ENCODE measurements around the gene MAST1. TPM values are rescaled to one million over a fixed set of nuclear protein-coding genes. Genes with fewer than 3 reads are reported as not detected.

Gene MAST1
- total RNA-seq (not detected), polyA plus RNA-seq (under 1 TPM in 1 of 2 donors, not detected in 1; 0.48 TPM)

- POLR2A ChIA-PET (ENCODE audit: partially characterized antibody): no interaction called here
Observed at GRCh38 chr19:12838182-12838885, at the start of gene MAST1. Gene MAST1 (plus strand): TSS chr19:12838515. CDS start chr19:12838573, 58 bp downstream.

GRCh38 chr19:12788682-12789097 lies 49.6 kb upstream of the MAST1 start:
- ChIA-PET POLR2A (ENCODE audit: partially characterized antibody) (interaction anchor here (1.1 to 20.0 kb wide), 5 partner anchors 8 to 65 kb away, joined by 3 to 1162 read pairs (median 8); partner anchors contain the start of genes GET3, HOOK2, PRDX2 and THSD8), CTCF (ENCODE audit: partially characterized antibody) (interaction anchor here (1.6 to 3.2 kb wide), 2 partner anchors 11 to 29 kb away, joined by 3 to 14 read pairs; no protein-coding TSS in a partner anchor)
- H3K27ac Mint-ChIP-seq: peak overlapping the region in 6 of 7 donors; percentile 98 to 100 (median 99)
- Histone ChIP-seq H3K9me3 (ENCODE audit: control insufficient read depth in 1 of 2, low read length in 2 of 2) (no peaks in the 10 kb centered on the region), H3K4me3 (ENCODE audit: low read length in 2 of 2) (peak overlapping the region in 1 of 2 donors; percentile 27), H3K27ac (ENCODE audit: low read depth, low read length) (peak overlapping the region; percentile 100), H3K27me3 (ENCODE audit: insufficient read depth, low read length) (no peaks in the 10 kb centered on the region), H3K4me1 (ENCODE audit: insufficient read depth, low read length) (peaks cover 56% of the 10 kb centered on the region), H3K36me3 (ENCODE audit: insufficient read depth, low read length) (no peaks in the 10 kb centered on the region)
- H3K4me3 Mint-ChIP-seq: peak overlapping the region; percentile 27 to 90 (median 81)
- peaks cover 0 to 21% (median 0%) of the 10 kb centered on the region in 8 donors for H3K9me3 Mint-ChIP-seq
- H3K27me3 Mint-ChIP-seq: no peaks in the 10 kb centered on the region
- intact Hi-C loops (cut with micrococcal nuclease): no loop called here
- peaks cover 4 to 21% of the 10 kb centered on the region in 2 donors for H3K36me3 Mint-ChIP-seq
- peak in 3 of 5 donors; percentile 39 to 84 (median 46) for DNase-seq
- peaks cover 11 to 34% (median 18%) of the 10 kb centered on the region in 4 donors for H3K4me1 Mint-ChIP-seq

More at GRCh38 chr19:12838182-12838885, at the start of gene MAST1:
- Mint-ChIP-seq H3K27me3 (peaks cover 64 to 65% of the 10 kb centered on the region in 2 donors), H3K9me3 (peaks cover 0 to 7% (median under 1%) of the 10 kb centered on the region in 8 donors), H3K36me3 (peaks cover 2 to 3% of the 10 kb centered on the region in 2 donors), H3K4me1 (peaks cover 23 to 49% (median 31%) of the 10 kb centered on the region in 4 donors), H3K4me3 (peak within 1 kb of the TSS; percentile 52 to 88 (median 71)), H3K27ac (peak within 1 kb of the TSS in 5 of 7 donors; percentile 23 to 87 (median 73))
- Histone ChIP-seq H3K27me3 (ENCODE audit: insufficient read depth, low read length) (peaks cover 66% of the 10 kb centered on the region), H3K4me1 (ENCODE audit: insufficient read depth, low read length) (peaks cover 39% of the 10 kb centered on the region), H3K4me3 (ENCODE audit: low read length in 2 of 2) (peak within 1 kb of the TSS in 1 of 2 donors; percentile 24), H3K9me3 (ENCODE audit: control insufficient read depth in 1 of 2, low read length in 2 of 2) (no peaks in the 10 kb centered on the region), H3K36me3 (ENCODE audit: insufficient read depth, low read length) (no peaks in the 10 kb centered on the region), H3K27ac (ENCODE audit: low read depth, low read length) (no peak within 1 kb of the TSS)
- CTCF ChIA-PET (ENCODE audit: partially characterized antibody): interaction anchor here (1.2 kb wide), 1 partner anchor 9 kb away, joined by 4 read pairs; no protein-coding TSS in a partner anchor
- intact Hi-C loops (cut with micrococcal nuclease): no loop called here
- DNase-seq: peak in 4 of 5 donors; percentile 42 to 58 (median 55)

DNA sequence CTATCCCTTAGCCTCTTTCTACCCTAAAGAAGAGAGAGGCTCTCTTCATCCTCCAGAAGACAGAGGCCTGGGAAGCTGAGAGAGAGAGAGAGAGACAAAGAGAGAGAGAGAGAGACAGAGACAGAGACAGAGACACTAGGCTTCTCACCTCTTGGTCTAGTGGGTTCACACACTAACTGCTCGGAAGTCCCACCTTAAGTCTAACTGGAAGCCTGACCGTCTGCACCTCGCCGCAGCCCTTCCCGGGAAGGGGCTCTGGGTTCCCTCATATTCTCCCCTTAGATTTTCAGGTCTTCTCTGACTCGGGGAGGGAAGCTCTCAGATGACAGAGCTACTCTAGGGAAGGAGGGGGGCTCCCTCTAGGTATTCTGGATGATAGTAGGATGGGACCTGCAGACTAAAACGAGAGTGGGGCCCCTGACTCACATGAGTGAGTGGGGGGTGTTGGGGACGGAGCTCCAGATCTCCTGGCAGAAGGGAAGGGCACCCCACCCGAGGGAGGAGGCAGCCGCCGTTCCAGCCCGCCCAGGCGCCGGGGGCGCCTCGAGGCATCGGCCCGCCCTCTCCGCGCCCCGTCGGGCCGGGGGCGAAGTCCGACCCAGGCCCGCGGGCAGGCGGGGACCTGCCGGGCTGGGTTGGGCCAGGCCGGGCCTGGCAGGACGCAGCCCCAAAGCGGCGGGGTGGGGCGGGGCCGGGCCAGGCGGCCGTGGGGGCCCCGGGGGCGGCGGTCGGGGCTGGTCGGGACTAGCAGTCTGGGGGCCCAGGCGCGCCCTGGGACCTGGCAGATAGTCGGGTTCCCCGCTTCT lies 49.0 kb upstream of the MAST1 start:
- Histone ChIP-seq H3K9me3 (ENCODE audit: control insufficient read depth in 1 of 2, low read length in 2 of 2) (no peaks in the 10 kb centered on the region), H3K27ac (ENCODE audit: low read depth, low read length) (peak overlapping the region; percentile 100), H3K36me3 (ENCODE audit: insufficient read depth, low read length) (no peaks in the 10 kb centered on the region), H3K27me3 (ENCODE audit: insufficient read depth, low read length) (no peaks in the 10 kb centered on the region), H3K4me3 (ENCODE audit: low read length in 2 of 2) (peak overlapping the region in 1 of 2 donors; percentile 100), H3K4me1 (ENCODE audit: insufficient read depth, low read length) (peaks cover 55% of the 10 kb centered on the region)
- Mint-ChIP-seq H3K4me1 (peaks cover 14 to 39% (median 22%) of the 10 kb centered on the region in 4 donors), H3K27ac (peak overlapping the region in 6 of 7 donors; percentile 98 to 100 (median 100)), H3K4me3 (peak overlapping the region; percentile 70 to 98 (median 84)), H3K36me3 (peaks cover 4 to 21% of the 10 kb centered on the region in 2 donors), H3K9me3 (peaks cover 0 to 21% (median 0%) of the 10 kb centered on the region in 8 donors), H3K27me3 (no peaks in the 10 kb centered on the region)
- DNase-seq: peak in 2 of 5 donors; percentile 25 to 73
- intact Hi-C loops (cut with micrococcal nuclease): no loop called here
- POLR2A ChIA-PET (ENCODE audit: partially characterized antibody): interaction anchor here (1.1 to 20.0 kb wide), 4 partner anchors 13 to 66 kb away, joined by 3 to 1162 read pairs (median 6); partner anchors contain the start of genes GET3, HOOK2, PRDX2 and THSD8
- CTCF ChIA-PET (ENCODE audit: partially characterized antibody): interaction anchor here (1.6 to 3.2 kb wide), 2 partner anchors 11 to 29 kb away, joined by 3 to 14 read pairs; no protein-coding TSS in a partner anchor

GRCh38 chr19:12789904-12790619 lies 48.3 kb upstream of the MAST1 start:
- peak overlapping the region; percentile 92 to 98 (median 95) for H3K4me3 Mint-ChIP-seq
- no peaks in the 10 kb centered on the region for H3K36me3 ChIP-seq (ENCODE audit: insufficient read depth, low read length)
- CTCF ChIA-PET (ENCODE audit: partially characterized antibody): interaction anchor here (1.6 to 17.4 kb wide), 2 partner anchors 19 to 30 kb away, joined by 3 to 906 read pairs; partner anchors contain the start of gene HOOK2

GRCh38 chr19:12790628-12791344 lies 47.5 kb upstream of the MAST1 start:
- Mint-ChIP-seq H3K27ac (peak overlapping the region in 6 of 7 donors; percentile 99 to 100 (median 100)), H3K4me1 (peaks cover 22 to 51% (median 31%) of the 10 kb centered on the region in 4 donors), H3K9me3 (peaks cover 0 to 24% (median 0%) of the 10 kb centered on the region in 8 donors), H3K4me3 (peak overlapping the region; percentile 92 to 98 (median 95)), H3K36me3 (peaks cover 4 to 21% of the 10 kb centered on the region in 2 donors), H3K27me3 (no peaks in the 10 kb centered on the region)
- Histone ChIP-seq H3K27ac (ENCODE audit: low read depth, low read length) (peak overlapping the region; percentile 100), H3K4me3 (ENCODE audit: low read length in 2 of 2) (peak overlapping the region; percentile 85 to 100), H3K36me3 (ENCODE audit: insufficient read depth, low read length) (no peaks in the 10 kb centered on the region), H3K27me3 (ENCODE audit: insufficient read depth, low read length) (no peaks in the 10 kb centered on the region), H3K4me1 (ENCODE audit: insufficient read depth, low read length) (peaks cover 53% of the 10 kb centered on the region), H3K9me3 (ENCODE audit: control insufficient read depth in 1 of 2, low read length in 2 of 2) (no peaks in the 10 kb centered on the region)
- DNase-seq: peak in 2 of 5 donors; percentile 28 to 37
- intact Hi-C loops (cut with micrococcal nuclease): loop anchor here (1.0 to 5.0 kb wide), 4 partner anchors 8 to 1057 kb away; partner anchors contain the start of genes IER2, RAD23A and STX10
- POLR2A ChIA-PET (ENCODE audit: partially characterized antibody): interaction anchor here (0.8 to 20.0 kb wide), 20 partner anchors 12 to 501 kb away, joined by 3 to 1162 read pairs (median 9); partner anchors contain the start of genes DHPS, FBXW9, GCDH and GET3
- CTCF ChIA-PET (ENCODE audit: partially characterized antibody): interaction anchor here (2.3 to 17.4 kb wide), 2 partner anchors 20 to 68 kb away, joined by 5 to 906 read pairs; partner anchors contain the start of genes HOOK2 and TNPO2

More at GRCh38 chr19:12789904-12790619, 48.3 kb upstream of the MAST1 start:
- intact Hi-C loops (cut with micrococcal nuclease): loop anchor here (1.0 to 5.0 kb wide), 4 partner anchors 8 to 1057 kb away; partner anchors contain the start of genes IER2, RAD23A and STX10
- Mint-ChIP-seq H3K9me3 (peaks cover 0 to 24% (median 0%) of the 10 kb centered on the region in 8 donors), H3K36me3 (peaks cover 4 to 21% of the 10 kb centered on the region in 2 donors), H3K4me1 (peaks cover 20 to 47% (median 28%) of the 10 kb centered on the region in 4 donors), H3K27me3 (no peaks in the 10 kb centered on the region), H3K27ac (peak overlapping the region in 6 of 7 donors; percentile 99 to 100 (median 100))
- Histone ChIP-seq H3K4me1 (ENCODE audit: insufficient read depth, low read length) (peaks cover 55% of the 10 kb centered on the region), H3K9me3 (ENCODE audit: control insufficient read depth in 1 of 2, low read length in 2 of 2) (no peaks in the 10 kb centered on the region), H3K27me3 (ENCODE audit: insufficient read depth, low read length) (no peaks in the 10 kb centered on the region), H3K27ac (ENCODE audit: low read depth, low read length) (peak overlapping the region; percentile 100), H3K4me3 (ENCODE audit: low read length in 2 of 2) (peak overlapping the region; percentile 85 to 100)
- POLR2A ChIA-PET (ENCODE audit: partially characterized antibody): interaction anchor here (1.1 to 20.0 kb wide), 8 partner anchors 12 to 158 kb away, joined by 3 to 1162 read pairs (median 40); partner anchors contain the start of genes GET3, HOOK2, PRDX2 and RNASEH2A
- DNase-seq: peak; percentile 90 to 93 (median 92)

Measured in CD4-positive, alpha-beta memory T cell (primary cell).